ENCODE data around the gene FBXL7.

- TF ChIP-seq, protein P1, sequence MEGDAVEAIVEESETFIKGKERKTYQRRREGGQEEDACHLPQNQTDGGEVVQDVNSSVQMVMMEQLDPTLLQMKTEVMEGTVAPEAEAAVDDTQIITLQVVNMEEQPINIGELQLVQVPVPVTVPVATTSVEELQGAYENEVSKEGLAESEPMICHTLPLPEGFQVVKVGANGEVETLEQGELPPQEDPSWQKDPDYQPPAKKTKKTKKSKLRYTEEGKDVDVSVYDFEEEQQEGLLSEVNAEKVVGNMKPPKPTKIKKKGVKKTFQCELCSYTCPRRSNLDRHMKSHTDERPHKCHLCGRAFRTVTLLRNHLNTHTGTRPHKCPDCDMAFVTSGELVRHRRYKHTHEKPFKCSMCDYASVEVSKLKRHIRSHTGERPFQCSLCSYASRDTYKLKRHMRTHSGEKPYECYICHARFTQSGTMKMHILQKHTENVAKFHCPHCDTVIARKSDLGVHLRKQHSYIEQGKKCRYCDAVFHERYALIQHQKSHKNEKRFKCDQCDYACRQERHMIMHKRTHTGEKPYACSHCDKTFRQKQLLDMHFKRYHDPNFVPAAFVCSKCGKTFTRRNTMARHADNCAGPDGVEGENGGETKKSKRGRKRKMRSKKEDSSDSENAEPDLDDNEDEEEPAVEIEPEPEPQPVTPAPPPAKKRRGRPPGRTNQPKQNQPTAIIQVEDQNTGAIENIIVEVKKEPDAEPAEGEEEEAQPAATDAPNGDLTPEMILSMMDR (conservative IDR thresholded peaks at IDR 0.05 in 1 of 2, IDR thresholded peaks at IDR 0.05 in 1 of 2; ENCODE audit: low read depth in 1 of 2, low read length in 2 of 2) = no peak
- TF ChIP-seq EZH2 (IDR thresholded peaks at IDR 0.05; ENCODE audit: low read length, missing control alignments) = no peak
Measured at GRCh38 chr5:15510831-15511230, 10.9 kb downstream of the FBXL7 start.

All from fibroblast of lung (primary cell).